CD4-positive, alpha-beta T cell treated with Interleukin-10 for 1 hour (primary cell): Measurements from ENCODE around the gene TTC33.
"Not testable (repeated sequence)": the region's sequence is repeated elsewhere in the genome, so short reads cannot be mapped to it uniquely, and the experiment has no call there.

Experiments used
- DNase-seq: peaks from one replicate; pipeline ENCODE4 v3.0.0-alpha.2; 2020

The TTC33 gene

GRCh38 chr5:40714001-40714400 is 41.8 kb downstream of the TTC33 start:
- no peak for DNase-seq

- DNase-seq = not testable (repeated sequence)
Observed at GRCh38 chr5:40710575-40710974, 45.2 kb downstream of the TTC33 start.

GRCh38 chr5:40705484-40705883 is 50.3 kb downstream of the TTC33 start:
- not testable (repeated sequence) for DNase-seq

- DNase-seq = not testable (repeated sequence)
Observed at GRCh38 chr5:40702027-40702426, 53.7 kb downstream of the TTC33 start.

GRCh38 chr5:40700116-40700782 is 55.5 kb downstream of the TTC33 start:
- no peak for DNase-seq

GRCh38 chr5:40694433-40694832 is 61.3 kb downstream of the TTC33 start:
- DNase-seq = no peak

GRCh38 chr5:40691894-40692293 is 63.9 kb downstream of the TTC33 start:
- no peak for DNase-seq

- DNase-seq = no peak
Observed at GRCh38 chr5:40690267-40690666, 65.5 kb downstream of the TTC33 start.

- DNase-seq = peak; percentile 49
Observed at GRCh38 chr5:40689438-40689837, 66.3 kb downstream of the TTC33 start.

GRCh38 chr5:40688996-40689395 is 66.8 kb downstream of the TTC33 start:
- no peak for DNase-seq

GRCh38 chr5:40688127-40688761 is 67.5 kb downstream of the TTC33 start:
- peak; percentile 90 for DNase-seq

GRCh38 chr5:40687321-40687720 is 68.4 kb downstream of the TTC33 start:
- DNase-seq = peak; percentile 56

GRCh38 chr5:40685976-40686486 is 69.7 kb downstream of the TTC33 start:
- DNase-seq = no peak

- no peak for DNase-seq
Observed at GRCh38 chr5:40685193-40685592, 70.6 kb downstream of the TTC33 start.

- no peak for DNase-seq
Observed at GRCh38 chr5:40683305-40683704, 72.5 kb downstream of the TTC33 start.

- DNase-seq = no peak
Observed at GRCh38 chr5:40682154-40683017, 73.4 kb downstream of the TTC33 start.

- peak; percentile 52 for DNase-seq
Observed at GRCh38 chr5:40681363-40682153, 74.2 kb downstream of the TTC33 start.

GRCh38 chr5:40680741-40681362 is 74.9 kb downstream of the TTC33 start:
- DNase-seq = peak; percentile 62

- peak; percentile 44 for DNase-seq
Observed at GRCh38 chr5:40679913-40680681, 75.7 kb downstream of the TTC33 start, which contains the start of gene PTGER4. Gene PTGER4 (plus strand): TSS chr5:40679915. CDS start chr5:40680994, 1,079 bp downstream.

- DNase-seq = peak; percentile 93
Observed at GRCh38 chr5:40679148-40679912, 76.4 kb downstream of the TTC33 start.
